Dendritic cell treated with granulocyte-macrophage colony-stimulating factor and Interleukin-4, amounts not matched to agents 40 ng/mL and 50 ng/mL, for 4 days (primary cell): Measurements from ENCODE around the gene TTC28.
"Not testable (repeated sequence)": the region's sequence is repeated elsewhere in the genome, so short reads cannot be mapped to it uniquely, and the experiment has no call there.

Source experiments
- H3K27ac Mint-ChIP-seq: one replicate; pipeline ENCODE4 v1.8.0; 2022; ENCODE audit warnings: mild to moderate bottlenecking, mixed read lengths
- H3K27me3 Mint-ChIP-seq: one replicate; pipeline ENCODE4 v1.8.0; 2022; ENCODE audit warnings: mild to moderate bottlenecking, mixed read lengths
- H3K36me3 Mint-ChIP-seq: one replicate; pipeline ENCODE4 v1.8.0; 2022; ENCODE audit warnings: low read depth, mixed read lengths
- H3K4me1 Mint-ChIP-seq: one replicate; pipeline ENCODE4 v1.8.0; 2022; ENCODE audit warnings: low read depth, mixed read lengths
- H3K4me3 Mint-ChIP-seq: one replicate; pipeline ENCODE4 v1.8.0; 2022; ENCODE audit warnings: mild to moderate bottlenecking, moderate library complexity, mixed read lengths
- H3K9me3 Mint-ChIP-seq: one replicate; pipeline ENCODE4 v1.8.0; 2022; ENCODE audit warnings: mixed read lengths
- intact Hi-C: fragments of 100-400 bp; cut with micrococcal nuclease; formaldehyde crosslinking; loops from one replicate; pipeline ENCODE4 v1.15.0; 2022

TTC28 gene

GRCh38 chr22:28679611-28680287, at the start of gene TTC28:
Gene TTC28, minus strand, starts transcription at chr22:28679840. Its CDS starts 117 bp downstream, at chr22:28679723.
- Mint-ChIP-seq H3K27ac (peak within 1 kb of the TSS; percentile 79), H3K27me3 (peaks cover 60% of the 10 kb centered on the region), H3K4me3 (peak within 1 kb of the TSS; percentile 86), H3K4me1 (peaks cover 18% of the 10 kb centered on the region)
- H3K9me3 Mint-ChIP-seq, intact Hi-C loops, H3K36me3 Mint-ChIP-seq: not testable (repeated sequence)

- Mint-ChIP-seq H3K9me3 (no peaks in the 10 kb centered on the region), H3K27me3 (no peaks in the 10 kb centered on the region), H3K4me1 (no peaks in the 10 kb centered on the region), H3K27ac (peak overlapping the region; percentile 39), H3K4me3 (no peak overlapping the region), H3K36me3 (peaks cover 95% of the 10 kb centered on the region)
- intact Hi-C loops: no loop called here
These were observed 49.1 kb upstream of the TTC28 start for GRCh38 chr22:28728621-28729313.

- H3K36me3 Mint-ChIP-seq: peaks cover 95% of the 10 kb centered on the region
These were observed 48.4 kb upstream of the TTC28 start for GRCh38 chr22:28728002-28728401.

DNA sequence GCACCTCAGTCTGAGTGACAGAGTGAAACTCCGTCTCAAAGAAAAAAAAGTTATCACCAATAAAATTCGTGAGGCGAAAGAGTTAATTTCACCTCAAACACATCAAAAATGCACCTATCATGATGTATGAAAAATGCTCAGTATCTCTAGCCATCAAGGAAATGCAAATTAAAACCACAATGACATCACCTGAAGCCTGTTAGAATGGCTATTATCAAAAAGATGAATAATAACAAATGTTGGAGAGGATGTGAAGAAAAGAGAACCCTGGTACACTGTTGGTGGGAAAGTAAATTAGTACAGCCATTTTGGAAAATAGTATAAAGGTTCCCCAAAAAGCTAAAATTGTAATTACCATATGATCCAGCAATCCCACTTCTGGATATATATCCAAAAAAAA, 38.4 kb upstream of the TTC28 start:
- Mint-ChIP-seq H3K4me3 (no peak overlapping the region), H3K4me1 (no peaks in the 10 kb centered on the region), H3K27me3 (no peaks in the 10 kb centered on the region), H3K36me3 (peaks cover 81% of the 10 kb centered on the region), H3K9me3 (no peaks in the 10 kb centered on the region), H3K27ac (no peak overlapping the region)
- intact Hi-C loops: no loop called here

More at GRCh38 chr22:28728002-28728401, 48.4 kb upstream of the TTC28 start:
- H3K9me3 Mint-ChIP-seq: no peaks in the 10 kb centered on the region
- no peaks in the 10 kb centered on the region for H3K4me1 Mint-ChIP-seq
- H3K4me3 Mint-ChIP-seq: no peak overlapping the region
- H3K27me3 Mint-ChIP-seq: no peaks in the 10 kb centered on the region
- H3K27ac Mint-ChIP-seq: no peak overlapping the region
- intact Hi-C loops: no loop called here

DNA sequence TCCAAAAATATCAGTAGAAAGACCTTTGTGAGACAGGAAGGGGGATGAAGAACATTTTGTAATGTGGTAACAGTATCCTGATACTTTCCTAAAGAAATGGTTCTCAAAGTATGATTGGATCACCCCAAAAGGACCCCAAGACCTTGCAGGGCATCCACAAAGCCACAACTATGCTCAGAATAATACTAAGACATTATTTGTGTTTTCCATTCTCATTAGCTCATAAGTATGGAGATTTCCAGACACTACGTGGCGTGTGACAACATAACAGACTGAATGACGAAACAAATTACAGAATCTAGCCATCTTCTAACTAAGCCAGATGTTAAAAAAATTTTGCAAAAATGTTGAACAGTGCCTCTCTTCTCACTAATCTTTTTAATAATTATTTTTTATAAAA, 37.0 kb upstream of the TTC28 start:
- Mint-ChIP-seq H3K36me3 (peaks cover 75% of the 10 kb centered on the region), H3K4me1 (no peaks in the 10 kb centered on the region), H3K9me3 (no peaks in the 10 kb centered on the region), H3K4me3 (no peak overlapping the region), H3K27ac (no peak overlapping the region), H3K27me3 (no peaks in the 10 kb centered on the region)
- intact Hi-C loops: no loop called here

DNA sequence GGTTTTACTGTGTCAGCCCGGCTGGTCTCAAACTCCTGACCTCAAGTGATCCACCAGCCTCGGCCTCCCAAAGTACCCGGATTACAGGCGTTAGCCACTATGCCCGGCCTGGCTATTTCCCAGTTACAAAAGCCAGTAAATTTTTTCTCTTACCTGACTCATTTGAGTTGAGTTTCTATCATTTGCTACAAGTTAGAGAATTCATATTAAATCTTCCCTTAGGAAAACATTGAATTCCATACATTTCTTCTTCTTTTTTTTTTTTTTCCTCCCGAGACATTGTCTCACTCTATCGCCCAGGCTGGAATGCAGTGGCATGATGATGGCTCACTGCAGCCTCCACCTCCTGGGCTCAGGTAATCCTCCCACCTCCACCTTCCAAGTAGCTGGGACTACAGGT, 36.0 kb upstream of the TTC28 start:
- peaks cover 75% of the 10 kb centered on the region for H3K36me3 Mint-ChIP-seq
- no peak overlapping the region for H3K4me3 Mint-ChIP-seq
- intact Hi-C loops: no loop called here
- H3K9me3 Mint-ChIP-seq: no peaks in the 10 kb centered on the region
- H3K27ac Mint-ChIP-seq: no peak overlapping the region
- no peaks in the 10 kb centered on the region for H3K4me1 Mint-ChIP-seq
- no peaks in the 10 kb centered on the region for H3K27me3 Mint-ChIP-seq

DNA sequence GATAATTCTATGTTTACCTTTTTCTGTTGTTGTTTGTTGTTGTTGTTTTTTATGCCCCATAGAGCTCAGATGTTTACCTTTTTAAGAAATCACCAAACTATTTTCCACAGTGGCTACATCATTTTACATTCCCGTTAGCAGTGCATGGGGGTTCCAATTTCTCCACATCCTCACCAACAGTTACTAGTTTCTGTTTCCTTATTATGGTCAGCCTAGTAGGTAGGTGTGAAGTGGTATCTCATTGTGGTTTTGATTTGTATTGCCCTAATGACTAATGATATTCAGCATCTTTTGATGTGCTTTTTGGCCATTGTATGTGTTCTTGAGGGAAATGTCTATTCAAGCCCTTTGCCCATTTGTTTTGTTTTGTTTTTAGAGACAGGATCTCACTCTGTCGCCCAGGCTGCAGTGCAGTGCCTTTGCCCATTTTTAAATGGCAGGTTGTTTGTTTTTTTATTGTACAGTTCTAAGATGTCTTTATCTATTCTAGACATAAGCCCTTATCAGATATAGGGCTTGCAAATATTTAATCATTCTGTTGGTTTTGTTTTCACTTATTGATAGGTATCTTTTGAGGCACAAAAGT, 34.5 kb upstream of the TTC28 start:
- H3K27me3 Mint-ChIP-seq: no peaks in the 10 kb centered on the region
- no peaks in the 10 kb centered on the region for H3K9me3 Mint-ChIP-seq
- intact Hi-C loops: no loop called here
- H3K4me3 Mint-ChIP-seq: no peak overlapping the region
- H3K4me1 Mint-ChIP-seq: no peaks in the 10 kb centered on the region
- no peak overlapping the region for H3K27ac Mint-ChIP-seq
- peaks cover 78% of the 10 kb centered on the region for H3K36me3 Mint-ChIP-seq

DNA sequence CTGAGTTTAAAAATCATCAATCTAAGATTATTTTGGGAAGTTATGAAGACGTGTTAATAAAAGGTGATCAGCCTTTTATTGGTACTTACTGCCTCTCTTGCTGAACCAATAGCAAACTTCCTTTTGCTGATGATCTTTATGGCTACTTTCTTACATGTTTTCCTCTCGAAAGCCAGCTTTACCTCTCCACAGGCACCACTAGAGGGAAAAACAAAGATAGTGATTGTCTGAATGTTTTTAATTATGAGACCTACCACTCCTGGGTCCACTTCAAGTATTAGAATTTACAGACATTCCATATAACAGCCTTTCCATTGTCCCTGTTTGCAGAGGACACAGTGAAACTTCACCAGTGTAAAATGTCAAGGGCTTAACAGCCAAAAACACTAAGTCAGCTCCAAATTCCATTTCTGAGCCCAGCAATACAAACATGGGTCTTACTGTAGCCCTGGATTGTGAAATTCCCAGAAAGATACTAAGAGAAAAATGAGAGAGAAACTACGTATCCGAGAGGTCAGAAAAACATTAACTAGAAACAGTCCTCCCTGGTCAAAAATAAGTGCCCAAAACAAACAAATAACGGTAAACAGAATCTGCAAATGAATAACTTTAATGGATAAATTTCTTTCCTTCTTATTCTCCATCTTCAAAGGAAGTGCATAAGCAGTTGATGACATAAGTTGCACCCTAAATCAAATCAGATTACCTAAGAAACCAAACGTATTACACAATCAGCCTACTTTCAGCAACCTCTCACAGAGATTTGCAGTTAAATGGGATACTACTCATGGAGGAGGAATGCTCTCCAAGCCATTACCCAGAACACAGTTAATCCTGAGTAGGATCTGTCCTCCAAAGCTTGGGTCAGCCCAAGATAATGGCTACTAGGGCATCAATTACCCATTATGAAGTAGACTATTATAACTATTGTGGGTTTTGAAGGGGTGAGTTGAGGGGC, 32.5 kb upstream of the TTC28 start:
- peaks cover 78% of the 10 kb centered on the region for H3K36me3 Mint-ChIP-seq
- H3K9me3 Mint-ChIP-seq: no peaks in the 10 kb centered on the region
- no peak overlapping the region for H3K27ac Mint-ChIP-seq
- H3K4me3 Mint-ChIP-seq: no peak overlapping the region
- intact Hi-C loops: no loop called here
- no peaks in the 10 kb centered on the region for H3K27me3 Mint-ChIP-seq
- H3K4me1 Mint-ChIP-seq: no peaks in the 10 kb centered on the region

GRCh38 chr22:28711341-28711740, 31.7 kb upstream of the TTC28 start:
- Mint-ChIP-seq H3K9me3 (no peaks in the 10 kb centered on the region), H3K27ac (no peak overlapping the region), H3K36me3 (peaks cover 86% of the 10 kb centered on the region), H3K4me1 (no peaks in the 10 kb centered on the region), H3K4me3 (no peak overlapping the region), H3K27me3 (no peaks in the 10 kb centered on the region)
- intact Hi-C loops: no loop called here

GRCh38 chr22:28710576-28711191, 31.0 kb upstream of the TTC28 start:
- no peak overlapping the region for H3K4me3 Mint-ChIP-seq
- intact Hi-C loops: no loop called here
- H3K36me3 Mint-ChIP-seq: peaks cover 86% of the 10 kb centered on the region

DNA sequence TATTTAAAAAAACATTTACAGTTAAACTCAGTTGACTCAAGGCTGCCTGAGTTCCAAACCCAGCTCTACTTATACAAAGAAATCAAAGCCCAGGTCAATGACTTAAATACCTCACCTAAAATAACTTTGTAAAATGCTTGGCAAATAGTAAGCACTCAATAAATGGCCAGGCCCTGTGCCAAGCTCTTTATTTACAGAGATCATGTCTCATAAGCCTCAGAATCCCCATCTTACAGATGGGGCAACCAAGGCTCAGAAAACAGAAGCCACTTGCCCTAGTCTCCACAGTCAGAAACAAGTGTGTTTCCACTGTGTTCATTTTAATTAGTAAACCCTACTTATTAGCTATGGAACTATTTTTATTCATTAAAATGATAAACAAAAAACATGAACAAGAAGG, 30.5 kb upstream of the TTC28 start:
- no peaks in the 10 kb centered on the region for H3K27me3 Mint-ChIP-seq
- intact Hi-C loops: no loop called here
- no peaks in the 10 kb centered on the region for H3K9me3 Mint-ChIP-seq
- no peak overlapping the region for H3K27ac Mint-ChIP-seq
- H3K36me3 Mint-ChIP-seq: peaks cover 85% of the 10 kb centered on the region
- no peaks in the 10 kb centered on the region for H3K4me1 Mint-ChIP-seq
- no peak overlapping the region for H3K4me3 Mint-ChIP-seq

More at GRCh38 chr22:28710576-28711191, 31.0 kb upstream of the TTC28 start:
- no peaks in the 10 kb centered on the region for H3K27me3 Mint-ChIP-seq
- no peaks in the 10 kb centered on the region for H3K4me1 Mint-ChIP-seq
- H3K9me3 Mint-ChIP-seq: no peaks in the 10 kb centered on the region
- H3K27ac Mint-ChIP-seq: no peak overlapping the region

DNA sequence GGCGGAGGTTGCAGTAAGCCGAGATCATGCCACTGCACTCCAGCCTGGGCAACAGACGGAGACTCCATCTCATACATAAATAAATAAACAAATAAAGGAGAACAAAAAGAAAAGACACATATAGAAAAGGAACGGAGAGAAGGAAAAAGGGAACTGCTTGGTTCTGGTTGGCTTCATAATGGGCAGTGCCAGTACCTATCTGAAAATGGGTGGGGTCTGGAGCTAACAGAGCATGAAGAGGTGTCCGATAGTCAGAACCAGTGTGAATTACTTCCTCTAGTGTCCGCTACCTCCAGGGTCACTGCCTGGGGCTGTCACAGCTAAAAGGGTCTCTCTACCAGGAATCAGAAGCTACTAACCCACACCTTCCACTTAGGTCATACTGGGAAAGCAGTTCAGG, 27.2 kb upstream of the TTC28 start:
- H3K9me3 Mint-ChIP-seq: no peaks in the 10 kb centered on the region
- H3K4me3 Mint-ChIP-seq: no peak overlapping the region
- peaks cover 80% of the 10 kb centered on the region for H3K36me3 Mint-ChIP-seq
- intact Hi-C loops: no loop called here
- no peaks in the 10 kb centered on the region for H3K27me3 Mint-ChIP-seq
- no peak overlapping the region for H3K27ac Mint-ChIP-seq
- H3K4me1 Mint-ChIP-seq: no peaks in the 10 kb centered on the region

- H3K27ac Mint-ChIP-seq: no peak overlapping the region
- no peaks in the 10 kb centered on the region for H3K4me1 Mint-ChIP-seq
- H3K4me3 Mint-ChIP-seq: no peak overlapping the region
- intact Hi-C loops: no loop called here
- no peaks in the 10 kb centered on the region for H3K9me3 Mint-ChIP-seq
- H3K36me3 Mint-ChIP-seq: peaks cover 80% of the 10 kb centered on the region
- H3K27me3 Mint-ChIP-seq: no peaks in the 10 kb centered on the region
These were observed 23.8 kb upstream of the TTC28 start for GRCh38 chr22:28703436-28703835.
